Measurements from ENCODE around the gene TEAD2.

DNA sequence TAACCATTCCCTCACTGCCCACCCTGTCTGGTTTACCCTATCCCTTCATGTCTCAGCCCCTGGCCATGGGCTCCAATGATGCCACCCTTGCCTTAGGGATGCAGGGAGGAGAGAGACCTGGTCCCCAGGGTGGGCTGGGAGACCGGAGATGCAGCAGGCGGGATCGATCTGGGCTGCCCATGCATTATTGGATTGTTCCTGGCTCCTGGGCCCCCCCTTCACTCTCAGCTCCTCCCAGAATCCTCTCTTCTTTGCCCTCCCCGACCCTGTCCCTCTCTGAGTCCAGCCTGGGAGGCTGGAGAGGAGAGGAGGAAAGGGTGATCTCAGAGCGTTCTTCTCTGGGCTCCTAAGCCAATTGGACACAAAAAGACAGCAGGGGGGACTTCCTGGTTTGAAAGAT is 31.7 kb upstream of the TEAD2 start:
- TF ChIP-seq, protein P1, sequence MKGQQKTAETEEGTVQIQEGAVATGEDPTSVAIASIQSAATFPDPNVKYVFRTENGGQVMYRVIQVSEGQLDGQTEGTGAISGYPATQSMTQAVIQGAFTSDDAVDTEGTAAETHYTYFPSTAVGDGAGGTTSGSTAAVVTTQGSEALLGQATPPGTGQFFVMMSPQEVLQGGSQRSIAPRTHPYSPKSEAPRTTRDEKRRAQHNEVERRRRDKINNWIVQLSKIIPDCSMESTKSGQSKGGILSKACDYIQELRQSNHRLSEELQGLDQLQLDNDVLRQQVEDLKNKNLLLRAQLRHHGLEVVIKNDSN (IDR thresholded peaks at IDR 0.05): no peak
- no peak for TF ChIP-seq EP300 (IDR thresholded peaks at IDR 0.05; ENCODE audit: borderline replicate concordance)
- TF ChIP-seq YY1 (IDR thresholded peaks at IDR 0.05; ENCODE audit: low read depth): no peak
- TF ChIP-seq TEAD4 (IDR thresholded peaks at IDR 0.05): no peak
- no peak for TF ChIP-seq TAF1 (IDR thresholded peaks at IDR 0.05; ENCODE audit: low read depth)
